ENCODE measurements around the gene CNOT1.

Gene CNOT1

DNA sequence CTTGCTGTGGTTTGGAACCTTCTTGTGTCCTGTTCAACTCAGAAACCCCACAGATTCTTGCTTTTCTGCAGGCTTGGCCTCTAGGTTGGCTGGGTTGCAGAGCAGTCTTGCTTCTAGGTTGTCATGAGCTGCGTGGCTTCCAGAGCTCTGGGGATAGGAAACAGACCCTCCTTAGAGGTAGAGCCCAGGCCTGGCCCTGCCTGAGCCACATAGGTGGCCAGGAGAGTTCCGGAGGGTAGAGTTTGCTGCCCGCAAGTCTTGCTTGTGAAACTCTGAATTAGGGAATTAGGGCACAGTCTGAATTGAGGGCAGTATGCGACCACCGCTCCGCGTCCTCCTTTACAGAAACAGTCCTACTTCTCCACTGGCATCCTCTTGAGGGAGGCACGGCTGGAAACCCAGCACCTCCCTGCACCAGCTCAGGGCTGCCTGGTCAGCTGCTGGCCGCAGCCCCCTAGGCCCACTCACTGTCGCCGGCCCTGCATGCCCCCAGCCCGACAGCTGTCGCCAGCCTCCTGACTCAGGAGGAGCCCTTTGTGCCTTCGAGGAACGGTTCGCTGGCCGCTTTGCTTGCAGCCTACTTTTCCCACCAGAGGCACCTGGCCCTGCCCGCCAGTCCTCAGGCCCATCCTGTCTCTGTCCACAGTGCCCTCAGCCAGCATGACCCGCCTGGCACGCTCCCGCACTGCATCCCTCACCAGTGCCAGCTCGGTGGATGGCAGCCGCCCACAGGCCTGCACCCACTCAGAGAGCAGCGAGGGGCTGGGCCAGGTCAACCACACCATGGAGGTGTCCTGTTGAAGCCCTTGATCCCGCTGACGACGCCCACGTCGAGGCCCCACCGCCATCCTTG is 118.6 kb downstream of the CNOT1 start:
- Histone ChIP-seq H3K4me3 (ENCODE audit: low read depth in 1 of 2, low read length in 2 of 2) (no peak overlapping the region), H3K27ac (ENCODE audit: low read depth, low read length) (no peak overlapping the region), H3K36me3 (ENCODE audit: control insufficient read depth in 1 of 2, insufficient read depth in 2 of 2, low read length in 2 of 2) (no peaks in the 10 kb centered on the region), H3K27me3 (ENCODE audit: control insufficient read depth in 1 of 2, insufficient read depth in 2 of 2, low read length in 2 of 2) (peaks cover 0 to 15% of the 10 kb centered on the region in 2 donors), H3K4me1 (ENCODE audit: control insufficient read depth in 1 of 2, insufficient read depth in 2 of 2, low read length in 2 of 2) (peaks cover 4 to 9% of the 10 kb centered on the region in 2 donors), H3K9me3 (ENCODE audit: control insufficient read depth in 1 of 2, low read length in 2 of 2) (no peaks in the 10 kb centered on the region), H3K9ac (ENCODE audit: low read depth in 1 of 2, low read length in 2 of 2) (no peak overlapping the region)

DNA sequence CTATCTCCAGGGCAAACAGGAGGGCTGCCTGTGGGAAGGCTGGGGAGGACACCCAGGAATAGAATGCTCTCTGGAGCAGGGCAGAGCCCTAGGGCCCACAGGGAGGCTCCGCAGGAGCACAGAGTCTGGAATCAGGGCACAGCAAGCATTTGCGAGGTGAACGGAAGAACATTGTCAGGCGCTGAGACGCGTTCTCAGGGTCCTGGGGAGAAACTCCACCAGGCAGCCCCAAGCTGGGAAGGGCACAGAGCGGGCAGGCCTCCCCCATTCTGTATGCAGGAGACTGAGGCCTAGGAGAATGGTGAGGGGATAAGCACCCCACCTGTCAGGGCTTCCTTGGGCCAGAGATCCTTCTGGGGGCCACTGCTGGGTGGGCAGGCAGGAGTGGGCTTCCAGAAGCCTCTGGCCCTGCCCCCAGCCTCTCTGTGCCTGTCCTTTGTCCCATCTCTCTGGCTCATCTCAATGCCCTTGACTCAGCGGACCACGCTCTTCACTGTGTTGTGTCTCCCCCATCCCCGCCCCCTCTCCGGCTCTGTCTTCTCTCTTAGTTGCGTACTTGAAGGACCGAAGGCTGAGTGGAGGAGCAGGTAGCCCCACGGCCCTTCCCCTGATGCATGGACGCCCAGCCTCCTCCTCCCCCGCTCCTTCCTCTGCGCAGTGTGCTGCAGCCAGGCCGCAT is 119.4 kb downstream of the CNOT1 start:
- H3K36me3 ChIP-seq (ENCODE audit: control insufficient read depth in 1 of 2, insufficient read depth in 2 of 2, low read length in 2 of 2): no peaks in the 10 kb centered on the region
- H3K4me3 ChIP-seq (ENCODE audit: low read depth in 1 of 2, low read length in 2 of 2): no peak overlapping the region
- H3K4me1 ChIP-seq (ENCODE audit: control insufficient read depth in 1 of 2, insufficient read depth in 2 of 2, low read length in 2 of 2): peaks cover 4 to 9% of the 10 kb centered on the region in 2 donors
- H3K9me3 ChIP-seq (ENCODE audit: control insufficient read depth in 1 of 2, low read length in 2 of 2): no peaks in the 10 kb centered on the region
- H3K27ac ChIP-seq (ENCODE audit: low read depth, low read length): no peak overlapping the region
- H3K9ac ChIP-seq (ENCODE audit: low read depth in 1 of 2, low read length in 2 of 2): no peak overlapping the region
- H3K27me3 ChIP-seq (ENCODE audit: control insufficient read depth in 1 of 2, insufficient read depth in 2 of 2, low read length in 2 of 2): peaks cover 0 to 15% of the 10 kb centered on the region in 2 donors

DNA sequence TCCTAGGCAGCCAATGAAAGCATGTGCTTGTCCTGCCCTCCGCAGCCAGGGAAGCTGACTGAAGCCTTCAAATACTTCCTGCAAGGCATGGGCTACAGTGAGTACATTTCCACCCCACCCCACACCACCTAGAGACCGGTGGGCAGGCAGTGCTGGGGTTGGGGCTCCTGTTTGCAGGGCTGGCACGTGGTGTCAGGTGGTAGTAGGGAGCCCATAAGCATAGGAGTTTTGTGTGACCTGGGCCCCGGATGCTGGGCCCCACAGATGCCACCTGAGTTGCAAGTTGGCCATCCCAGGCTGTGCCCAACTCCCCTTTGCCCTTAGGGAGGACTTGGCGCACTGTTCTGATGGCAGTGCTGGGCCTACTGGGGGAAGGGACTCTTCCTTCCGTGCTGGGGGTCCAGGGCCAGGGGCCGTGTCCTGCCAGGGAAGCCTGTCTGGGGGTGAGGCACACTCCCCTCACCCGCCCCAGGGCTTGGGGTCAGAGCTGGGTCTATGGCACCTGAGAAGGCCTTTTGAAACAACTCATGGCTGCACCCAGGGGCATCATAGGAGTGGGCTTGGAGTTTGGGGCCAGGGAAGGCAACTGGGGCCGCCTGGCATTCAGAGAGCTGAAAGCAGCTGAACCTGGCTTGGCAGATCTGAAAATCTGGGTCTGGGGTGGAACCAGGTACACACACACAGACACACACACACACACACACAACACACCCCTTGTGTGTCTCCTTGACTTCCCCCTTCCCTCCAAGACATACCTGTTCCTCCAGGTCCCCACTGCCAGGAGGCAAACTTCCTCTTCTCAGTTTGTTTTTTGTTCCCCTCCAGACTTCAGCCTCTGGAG is 120.2 kb downstream of the CNOT1 start:
- H3K27me3 ChIP-seq (ENCODE audit: control insufficient read depth in 1 of 2, insufficient read depth in 2 of 2, low read length in 2 of 2): peaks cover 0 to 15% of the 10 kb centered on the region in 2 donors
- no peaks in the 10 kb centered on the region for H3K36me3 ChIP-seq (ENCODE audit: control insufficient read depth in 1 of 2, insufficient read depth in 2 of 2, low read length in 2 of 2)
- no peaks in the 10 kb centered on the region for H3K9me3 ChIP-seq (ENCODE audit: control insufficient read depth in 1 of 2, low read length in 2 of 2)
- no peak overlapping the region for H3K27ac ChIP-seq (ENCODE audit: low read depth, low read length)
- no peak overlapping the region for H3K9ac ChIP-seq (ENCODE audit: low read depth in 1 of 2, low read length in 2 of 2)
- peaks cover 0 to 3% of the 10 kb centered on the region in 2 donors for H3K4me1 ChIP-seq (ENCODE audit: control insufficient read depth in 1 of 2, insufficient read depth in 2 of 2, low read length in 2 of 2)
- H3K4me3 ChIP-seq (ENCODE audit: low read depth in 1 of 2, low read length in 2 of 2): no peak overlapping the region

DNA sequence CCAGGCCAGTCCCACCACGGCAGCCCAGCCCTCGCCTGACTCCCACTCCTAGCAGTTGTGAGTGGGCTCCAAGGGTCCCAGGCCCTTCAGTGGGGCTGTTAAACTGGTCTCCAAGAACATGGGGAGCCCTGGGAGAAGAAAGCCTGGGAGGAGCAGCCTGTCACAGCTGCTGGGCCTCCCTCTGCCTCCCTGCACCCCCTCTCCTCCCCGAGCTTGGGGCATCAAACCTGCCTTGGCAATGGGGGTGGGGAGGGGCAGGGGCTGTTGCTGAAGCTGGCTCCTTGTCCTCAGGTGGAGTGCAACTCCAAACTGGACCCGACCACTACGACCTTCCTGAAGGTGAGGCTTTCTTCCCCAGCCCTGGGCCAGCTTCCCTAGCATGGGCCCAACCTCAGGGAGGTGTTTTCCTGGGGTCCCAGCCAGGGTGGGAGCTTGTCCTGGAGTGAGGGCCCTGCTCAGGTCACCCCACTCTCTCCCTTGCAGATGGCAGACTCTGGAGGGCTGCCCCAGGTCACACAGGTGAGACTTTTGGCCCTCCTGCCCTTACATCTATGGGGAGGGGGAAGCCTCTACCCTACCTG is 120.9 kb downstream of the CNOT1 start:
- Histone ChIP-seq H3K27me3 (ENCODE audit: control insufficient read depth in 1 of 2, insufficient read depth in 2 of 2, low read length in 2 of 2) (peaks cover 0 to 15% of the 10 kb centered on the region in 2 donors), H3K4me3 (ENCODE audit: low read depth in 1 of 2, low read length in 2 of 2) (no peak overlapping the region), H3K36me3 (ENCODE audit: control insufficient read depth in 1 of 2, insufficient read depth in 2 of 2, low read length in 2 of 2) (no peaks in the 10 kb centered on the region), H3K9me3 (ENCODE audit: control insufficient read depth in 1 of 2, low read length in 2 of 2) (no peaks in the 10 kb centered on the region), H3K9ac (ENCODE audit: low read depth in 1 of 2, low read length in 2 of 2) (no peak overlapping the region), H3K27ac (ENCODE audit: low read depth, low read length) (no peak overlapping the region), H3K4me1 (ENCODE audit: control insufficient read depth in 1 of 2, insufficient read depth in 2 of 2, low read length in 2 of 2) (no peaks in the 10 kb centered on the region)

DNA sequence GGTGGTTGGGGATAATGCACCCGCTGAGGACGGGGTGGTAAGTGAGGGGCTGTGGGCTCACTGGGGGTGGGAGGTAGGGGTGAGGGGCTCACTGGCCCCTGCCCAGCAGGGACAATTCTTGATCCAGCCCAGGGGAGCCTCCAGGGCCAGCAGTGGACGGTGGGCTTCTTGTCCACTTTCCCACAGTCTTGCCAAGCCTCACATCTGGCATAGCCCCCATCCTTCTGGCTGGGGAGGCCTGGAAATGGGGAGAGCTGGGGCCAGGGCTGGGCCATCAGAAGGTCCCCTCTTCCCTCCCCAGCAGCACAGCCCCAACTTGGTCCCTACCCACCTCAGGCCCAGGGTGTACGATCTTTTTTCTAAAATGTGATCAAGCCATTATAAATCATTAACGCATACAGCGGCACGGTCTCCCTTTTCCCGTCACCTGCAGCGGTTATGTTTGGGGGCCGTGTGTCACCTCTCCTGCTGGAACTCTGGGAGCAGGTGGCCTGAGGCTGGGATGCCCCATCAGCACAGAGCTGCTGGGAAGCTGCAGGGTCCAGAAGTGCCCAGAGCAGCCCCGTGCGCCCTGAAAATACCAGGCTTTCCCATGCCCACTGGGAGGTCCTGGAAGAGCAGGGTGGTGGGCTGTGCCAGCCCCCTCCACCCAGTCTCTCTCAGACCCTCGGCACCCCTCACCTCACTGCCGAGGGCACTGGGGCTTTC is 121.5 kb downstream of the CNOT1 start:
- peaks cover 1 to 21% of the 10 kb centered on the region in 2 donors for H3K27me3 ChIP-seq (ENCODE audit: control insufficient read depth in 1 of 2, insufficient read depth in 2 of 2, low read length in 2 of 2)
- H3K4me1 ChIP-seq (ENCODE audit: control insufficient read depth in 1 of 2, insufficient read depth in 2 of 2, low read length in 2 of 2): no peaks in the 10 kb centered on the region
- H3K27ac ChIP-seq (ENCODE audit: low read depth, low read length): no peak overlapping the region
- H3K9ac ChIP-seq (ENCODE audit: low read depth in 1 of 2, low read length in 2 of 2): no peak overlapping the region
- H3K4me3 ChIP-seq (ENCODE audit: low read depth in 1 of 2, low read length in 2 of 2): no peak overlapping the region
- no peaks in the 10 kb centered on the region for H3K9me3 ChIP-seq (ENCODE audit: control insufficient read depth in 1 of 2, low read length in 2 of 2)
- H3K36me3 ChIP-seq (ENCODE audit: control insufficient read depth in 1 of 2, insufficient read depth in 2 of 2, low read length in 2 of 2): no peaks in the 10 kb centered on the region

DNA sequence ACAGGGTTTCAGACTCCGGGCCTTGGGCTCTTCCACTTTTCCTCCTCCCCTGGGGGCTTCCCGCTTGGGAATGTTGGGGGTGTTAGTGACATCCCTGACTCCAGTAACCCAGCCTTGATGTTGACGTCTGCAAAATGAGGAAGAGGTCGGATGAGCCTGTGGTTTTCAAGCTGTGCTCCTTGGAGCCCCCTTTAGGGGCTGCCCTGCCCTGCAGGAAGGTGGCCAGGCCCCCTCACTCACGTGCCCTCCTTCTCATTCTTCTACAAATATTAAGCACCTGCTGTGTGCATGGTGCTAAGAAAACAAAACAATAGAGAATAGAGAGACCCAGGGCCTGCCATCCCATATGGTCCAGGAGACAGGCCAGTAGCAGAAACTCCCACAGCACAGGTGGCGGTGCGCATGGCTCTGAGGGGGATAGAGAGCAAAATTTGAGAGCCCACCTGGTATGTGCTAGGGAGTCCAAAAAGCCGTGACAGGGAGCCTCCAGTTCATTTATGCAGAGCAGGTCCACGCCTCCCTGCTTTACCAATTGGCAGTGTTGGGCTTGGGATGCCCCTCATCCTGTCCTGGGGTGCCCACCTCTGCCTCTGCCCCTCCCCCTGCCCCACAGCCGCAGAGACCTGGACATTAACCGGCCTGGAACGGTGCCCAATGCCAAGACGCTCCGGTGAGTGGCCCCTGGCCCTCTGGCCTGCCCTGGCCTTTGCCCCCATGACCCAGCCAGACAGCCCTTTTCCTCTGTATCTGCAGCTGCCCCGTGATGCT is 122.2 kb downstream of the CNOT1 start:
- H3K4me1 ChIP-seq (ENCODE audit: control insufficient read depth in 1 of 2, insufficient read depth in 2 of 2, low read length in 2 of 2): no peaks in the 10 kb centered on the region
- H3K27ac ChIP-seq (ENCODE audit: low read depth, low read length): no peak overlapping the region
- H3K36me3 ChIP-seq (ENCODE audit: control insufficient read depth in 1 of 2, insufficient read depth in 2 of 2, low read length in 2 of 2): no peaks in the 10 kb centered on the region
- peaks cover 8 to 25% of the 10 kb centered on the region in 2 donors for H3K27me3 ChIP-seq (ENCODE audit: control insufficient read depth in 1 of 2, insufficient read depth in 2 of 2, low read length in 2 of 2)
- H3K4me3 ChIP-seq (ENCODE audit: low read depth in 1 of 2, low read length in 2 of 2): no peak overlapping the region
- no peaks in the 10 kb centered on the region for H3K9me3 ChIP-seq (ENCODE audit: control insufficient read depth in 1 of 2, low read length in 2 of 2)
- no peak overlapping the region for H3K9ac ChIP-seq (ENCODE audit: low read depth in 1 of 2, low read length in 2 of 2)

DNA sequence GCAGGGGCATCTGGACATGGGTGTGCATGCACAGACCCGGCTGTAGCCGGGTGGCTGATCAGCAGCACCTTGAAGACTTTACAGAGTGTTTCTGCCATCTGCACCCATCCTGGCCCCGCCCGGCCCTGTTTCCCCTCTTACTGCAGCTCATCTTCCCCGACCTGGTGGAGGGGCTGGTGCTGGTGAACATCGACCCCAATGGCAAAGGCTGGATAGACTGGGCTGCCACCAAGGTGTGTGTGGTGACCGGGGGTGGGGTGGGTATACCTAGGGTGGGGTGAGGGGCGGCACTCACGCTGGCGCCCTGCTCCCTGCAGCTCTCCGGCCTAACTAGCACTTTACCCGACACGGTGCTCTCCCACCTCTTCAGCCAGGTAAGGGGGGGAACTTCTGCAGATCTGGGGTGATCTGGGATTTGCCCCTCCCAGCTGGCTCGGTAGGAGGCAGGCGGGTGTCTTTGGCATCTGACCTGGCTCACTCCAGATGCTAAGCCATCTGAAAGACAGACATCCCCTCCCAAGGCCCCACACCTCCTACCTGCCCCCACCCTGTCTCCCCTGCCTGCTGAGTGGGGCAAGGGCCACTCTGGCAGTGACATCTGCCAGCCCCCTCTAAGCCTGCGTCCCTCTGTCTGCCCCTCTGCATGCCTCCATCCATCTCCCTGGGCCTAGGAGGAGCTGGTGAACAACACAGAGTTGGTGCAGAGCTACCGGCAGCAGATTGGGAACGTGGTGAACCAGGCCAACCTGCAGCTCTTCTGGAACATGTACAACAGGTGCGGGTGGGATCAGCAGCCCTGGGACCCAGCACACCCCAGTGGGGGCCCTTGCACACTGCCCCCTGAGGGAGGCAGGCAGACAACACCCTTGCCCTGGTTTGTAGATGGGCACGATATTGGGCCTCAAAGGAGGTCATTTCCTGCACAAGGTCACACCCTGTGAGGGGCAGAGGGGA is 123.1 kb downstream of the CNOT1 start:
- Histone ChIP-seq H3K4me1 (ENCODE audit: control insufficient read depth in 1 of 2, insufficient read depth in 2 of 2, low read length in 2 of 2) (peaks cover 3 to 5% of the 10 kb centered on the region in 2 donors), H3K36me3 (ENCODE audit: control insufficient read depth in 1 of 2, insufficient read depth in 2 of 2, low read length in 2 of 2) (no peaks in the 10 kb centered on the region), H3K9ac (ENCODE audit: low read depth in 1 of 2, low read length in 2 of 2) (no peak overlapping the region), H3K9me3 (ENCODE audit: control insufficient read depth in 1 of 2, low read length in 2 of 2) (no peaks in the 10 kb centered on the region), H3K4me3 (ENCODE audit: low read depth in 1 of 2, low read length in 2 of 2) (no peak overlapping the region), H3K27ac (ENCODE audit: low read depth, low read length) (no peak overlapping the region), H3K27me3 (ENCODE audit: control insufficient read depth in 1 of 2, insufficient read depth in 2 of 2, low read length in 2 of 2) (peaks cover 17 to 33% of the 10 kb centered on the region in 2 donors)

DNA sequence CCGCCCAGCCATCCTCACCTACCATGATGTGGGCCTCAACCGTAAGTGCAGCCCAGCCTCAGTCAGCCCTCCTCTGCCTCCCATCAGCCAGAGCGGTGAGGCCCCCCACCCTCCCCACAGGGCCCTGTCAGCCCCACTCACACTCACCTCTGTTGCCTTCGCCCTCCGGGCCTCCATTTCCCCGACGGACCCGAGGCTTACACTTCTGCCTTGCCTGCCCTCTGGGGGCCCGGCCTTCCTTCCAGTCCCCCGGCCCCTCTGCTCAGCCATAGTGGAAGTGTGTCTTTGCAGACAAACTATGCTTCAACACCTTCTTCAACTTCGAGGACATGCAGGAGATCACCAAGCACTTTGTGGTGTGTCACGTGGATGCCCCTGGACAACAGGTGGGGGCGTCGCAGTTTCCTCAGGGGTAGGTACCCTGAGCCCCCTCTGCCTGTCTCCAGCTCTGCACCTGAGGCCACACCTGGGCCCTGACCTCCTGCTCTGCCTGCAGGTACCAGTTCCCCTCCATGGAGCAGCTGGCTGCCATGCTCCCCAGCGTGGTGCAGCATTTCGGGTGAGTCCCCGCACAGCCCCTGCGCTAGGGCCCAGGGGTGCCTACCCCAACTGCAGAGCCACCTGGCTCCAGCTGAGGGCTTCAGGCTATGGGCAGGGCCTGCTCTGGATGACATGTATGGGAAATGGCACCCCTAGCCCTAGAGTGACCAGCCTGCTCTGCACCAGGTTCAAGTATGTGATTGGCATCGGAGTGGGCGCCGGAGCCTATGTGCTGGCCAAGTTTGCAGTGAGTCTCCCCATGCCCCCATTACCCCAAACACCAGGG is 125.5 kb downstream of the CNOT1 start:
- Histone ChIP-seq H3K9ac (ENCODE audit: low read depth in 1 of 2, low read length in 2 of 2) (no peak overlapping the region), H3K36me3 (ENCODE audit: control insufficient read depth in 1 of 2, insufficient read depth in 2 of 2, low read length in 2 of 2) (no peaks in the 10 kb centered on the region), H3K9me3 (ENCODE audit: control insufficient read depth in 1 of 2, low read length in 2 of 2) (no peaks in the 10 kb centered on the region), H3K4me1 (ENCODE audit: control insufficient read depth in 1 of 2, insufficient read depth in 2 of 2, low read length in 2 of 2) (peaks cover 16 to 17% of the 10 kb centered on the region in 2 donors), H3K27me3 (ENCODE audit: control insufficient read depth in 1 of 2, insufficient read depth in 2 of 2, low read length in 2 of 2) (peaks cover 35 to 49% of the 10 kb centered on the region in 2 donors), H3K4me3 (ENCODE audit: low read depth in 1 of 2, low read length in 2 of 2) (no peak overlapping the region), H3K27ac (ENCODE audit: low read depth, low read length) (no peak overlapping the region)

Measured in duodenal mucosa (tissue), 2 donors.